GM19397 (cell line): ENCODE data around the gene GALNT17.
"Not testable (repeated sequence)": the region's sequence is repeated elsewhere in the genome, so short reads cannot be mapped to it uniquely, and the experiment has no call there.

Source experiments
- ATAC-seq: cut with Tn5 transposase; IDR thresholded peaks from one replicate; pipeline ENCODE4 v1.9.1; 2021; ENCODE audit warnings: mild to moderate bottlenecking, moderate library complexity; ENCODE audit not compliant: unreplicated experiment

The GALNT17 gene

DNA sequence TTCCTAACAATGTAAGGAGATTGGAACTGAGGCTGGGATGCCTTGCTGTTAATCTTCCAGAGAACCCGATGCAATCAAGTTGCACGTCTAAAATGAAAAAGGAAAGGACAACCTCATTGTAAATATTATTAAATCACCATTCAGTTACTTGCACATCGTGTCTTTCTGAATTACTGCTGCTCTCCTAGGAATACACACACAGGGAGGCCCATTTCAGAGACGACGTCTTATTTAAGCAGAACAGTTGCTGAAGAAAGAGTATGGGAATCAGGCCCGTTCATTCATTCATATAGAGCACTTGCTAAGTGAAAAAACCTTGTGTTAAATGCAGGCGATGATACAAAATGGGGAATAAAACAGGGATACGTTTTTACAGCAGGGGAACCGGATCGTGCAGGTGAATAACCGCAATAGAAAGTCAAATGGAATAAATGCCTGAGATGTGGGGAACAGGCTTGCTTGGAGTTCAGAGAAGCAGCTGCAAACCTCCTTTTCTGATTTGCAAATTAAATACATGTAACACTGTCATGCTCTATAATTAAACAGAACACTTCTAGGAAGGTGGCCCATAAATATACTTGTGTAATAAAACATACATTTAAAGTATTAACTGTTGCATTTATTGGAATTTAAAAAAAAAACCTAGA is 409.9 kb downstream of the GALNT17 start:
- ATAC-seq: no peak

DNA sequence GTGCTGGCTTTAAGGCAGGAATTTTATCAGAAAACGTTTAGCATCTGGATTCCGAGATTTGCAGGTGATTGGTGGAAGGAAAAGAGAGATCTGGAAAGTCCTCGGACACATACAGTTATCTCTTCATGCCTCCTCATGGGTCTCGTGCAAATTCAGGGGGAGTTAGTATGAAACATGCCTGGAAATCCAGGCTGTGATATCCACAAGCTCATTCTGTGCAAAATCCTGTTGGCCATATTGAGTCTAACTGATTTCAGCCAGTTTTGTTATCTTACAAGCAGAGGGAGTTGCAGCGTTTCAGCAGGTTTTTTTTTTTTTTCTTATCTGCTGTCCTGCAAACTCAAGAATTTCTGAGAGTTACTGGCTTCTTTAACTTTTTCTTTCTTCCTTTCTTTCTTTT is 411.5 kb downstream of the GALNT17 start:
- ATAC-seq: no peak

DNA sequence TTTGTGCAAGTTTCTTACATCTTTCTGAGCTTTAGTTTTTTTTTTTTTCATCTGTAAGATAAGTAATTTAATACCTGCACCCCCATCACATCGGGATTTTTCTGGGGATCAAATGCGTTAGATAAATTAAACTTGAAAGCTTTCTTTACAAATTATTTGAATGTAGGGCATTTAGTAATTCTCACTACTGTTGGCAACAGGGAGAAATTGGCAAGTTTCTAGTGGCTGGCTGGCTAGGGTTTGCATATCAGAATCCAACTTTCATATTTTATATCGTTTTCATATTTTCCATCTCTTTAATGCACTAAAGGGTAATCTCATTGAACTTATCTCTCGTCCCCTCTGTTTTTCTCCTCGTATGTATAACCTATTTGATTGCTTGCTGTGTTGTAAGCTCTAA is 412.9 kb downstream of the GALNT17 start:
- ATAC-seq: no peak

DNA sequence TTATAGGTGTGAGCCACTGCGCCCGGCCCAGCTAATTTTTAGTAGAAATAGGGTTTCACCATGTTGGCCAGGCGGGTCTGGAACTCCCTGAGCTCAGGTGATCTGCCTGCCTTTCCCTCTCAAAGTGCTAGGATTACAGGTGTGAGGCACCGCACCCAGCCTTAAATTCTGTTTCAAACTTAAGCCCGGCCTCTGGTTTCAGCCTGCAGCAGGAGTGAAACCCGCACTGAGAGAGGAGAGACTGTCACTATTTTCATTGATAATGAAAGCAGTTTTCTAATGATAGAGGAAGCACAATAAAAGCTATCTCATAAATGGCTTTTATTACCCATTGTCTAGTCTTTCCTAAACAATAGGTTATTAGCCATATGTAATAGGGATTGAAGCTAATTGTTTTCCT is 415.5 kb downstream of the GALNT17 start:
- ATAC-seq: no peak

DNA sequence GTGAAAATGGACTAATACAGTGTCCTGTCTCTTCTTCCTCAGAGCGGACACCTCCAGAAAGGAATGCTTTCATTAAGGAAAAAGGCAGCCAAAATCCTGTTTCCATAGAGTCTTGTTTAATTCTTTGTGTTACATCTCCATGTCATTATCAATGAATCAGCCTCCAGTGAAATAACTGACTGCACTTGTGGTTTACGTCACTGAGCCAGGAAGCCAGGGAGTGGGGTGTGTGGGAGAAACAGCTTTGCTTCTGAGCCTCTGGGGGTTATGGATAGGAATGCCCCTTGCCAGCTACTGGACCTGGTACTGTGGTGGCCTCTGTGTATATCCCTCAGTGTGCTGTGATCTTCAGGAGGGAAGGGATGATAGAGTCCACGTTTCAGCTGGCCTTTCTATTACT is 416.8 kb downstream of the GALNT17 start:
- no peak for ATAC-seq

DNA sequence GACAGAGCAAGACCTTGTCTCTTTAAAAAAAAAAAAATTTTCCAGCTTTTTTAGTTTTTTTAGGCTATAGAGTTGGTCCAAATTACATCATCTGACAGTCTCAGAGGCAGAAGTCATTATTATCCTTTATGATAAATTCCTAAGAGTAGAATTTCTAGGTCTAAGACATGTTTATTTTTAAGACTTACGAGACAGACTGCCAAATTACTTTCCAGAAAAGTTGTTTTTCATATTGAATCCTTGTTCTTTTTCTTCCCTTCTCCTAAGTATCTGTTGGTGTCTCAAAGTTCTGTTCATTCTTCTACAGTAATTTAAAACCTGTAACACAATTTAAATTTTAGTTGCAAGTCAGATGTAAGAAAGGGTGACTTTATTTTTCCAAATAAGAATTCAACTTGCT is 421.4 kb downstream of the GALNT17 start:
- ATAC-seq: no peak

DNA sequence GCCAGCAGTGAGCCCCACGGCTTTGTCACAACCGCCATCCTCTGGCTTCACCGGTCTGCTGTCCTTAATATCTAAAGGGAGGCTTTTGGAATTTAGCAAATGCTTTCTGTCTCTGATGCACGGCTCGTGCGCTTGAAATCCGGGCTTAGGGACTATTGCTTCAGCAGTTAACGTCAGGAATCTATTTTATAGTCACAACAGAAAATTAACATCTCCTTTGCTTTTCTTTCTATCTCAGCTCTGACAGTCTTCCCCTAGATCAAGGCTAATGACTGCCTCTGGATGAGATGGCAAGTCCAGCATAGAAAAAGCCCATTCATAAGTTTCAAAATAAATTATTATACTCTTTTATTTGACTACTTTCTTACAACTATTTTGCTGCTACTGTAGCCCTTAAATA is 423.8 kb downstream of the GALNT17 start:
- no peak for ATAC-seq

DNA sequence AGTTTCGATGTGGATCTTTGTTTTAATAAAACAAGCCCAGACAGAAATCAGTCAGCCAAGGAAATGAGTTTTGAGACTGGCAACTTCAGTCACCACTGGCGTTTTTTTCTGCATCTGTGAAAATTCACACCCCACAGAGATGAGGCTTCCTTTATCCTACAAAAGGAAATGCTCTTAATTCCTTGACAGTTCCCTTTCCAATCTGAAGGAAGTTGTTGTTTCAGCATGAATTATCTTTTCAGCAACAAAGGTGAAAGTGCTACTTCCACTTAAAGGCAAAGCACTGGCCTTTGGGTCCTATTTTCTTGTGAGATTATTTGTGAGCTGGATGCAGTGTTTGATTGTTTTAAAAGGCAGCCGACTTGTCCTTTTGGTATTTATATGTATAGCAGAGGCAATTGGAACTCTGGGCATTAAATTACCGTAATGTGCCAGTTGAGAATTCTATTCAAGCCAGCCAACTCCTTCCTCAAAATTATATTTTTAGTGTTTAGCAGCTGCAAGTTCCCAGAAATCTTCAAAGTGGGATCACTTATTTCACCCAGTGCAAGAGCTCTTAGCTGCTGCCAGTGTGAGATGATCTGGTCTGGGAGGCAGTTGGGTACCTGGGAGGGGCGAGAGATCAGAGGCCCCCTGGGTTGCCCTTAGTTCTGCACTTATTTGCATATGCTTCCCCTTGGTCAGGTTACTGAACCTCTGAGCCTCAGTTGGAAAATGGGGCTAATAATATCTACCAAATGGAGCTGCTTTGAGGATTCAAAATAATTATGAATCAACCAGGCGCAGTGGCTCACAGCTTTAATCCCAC is 427.1 kb downstream of the GALNT17 start:
- no peak for ATAC-seq

DNA sequence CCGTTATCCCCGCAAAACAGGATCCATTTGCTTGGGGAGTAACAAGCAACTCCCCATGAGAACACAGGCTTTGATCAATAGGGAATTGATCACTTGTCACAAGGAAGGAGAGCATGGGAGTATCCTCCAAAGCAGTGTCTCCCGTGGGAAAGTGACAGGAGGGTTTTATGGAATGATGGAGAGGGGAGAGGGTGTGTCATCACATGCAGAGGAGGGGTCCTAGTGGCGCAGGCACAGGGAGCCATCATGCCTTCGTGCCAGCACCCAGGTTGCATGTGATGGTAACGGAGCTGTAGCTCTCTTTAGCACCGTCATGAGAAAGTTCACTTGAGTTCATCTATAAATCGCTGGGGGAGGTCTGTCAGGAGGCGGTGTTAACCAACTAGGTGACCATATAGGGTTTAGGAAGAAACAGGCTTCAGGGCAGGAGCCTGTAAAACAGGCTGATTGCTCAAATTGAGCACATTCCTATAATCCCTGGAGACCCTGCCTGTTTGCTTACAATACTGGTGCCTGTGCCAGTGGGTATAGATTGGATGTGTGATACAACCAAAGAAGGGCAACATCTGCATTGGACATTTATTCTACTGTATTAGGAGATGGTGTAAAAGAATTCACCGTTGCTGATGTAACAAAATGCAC is 428.5 kb downstream of the GALNT17 start:
- ATAC-seq: no peak

DNA sequence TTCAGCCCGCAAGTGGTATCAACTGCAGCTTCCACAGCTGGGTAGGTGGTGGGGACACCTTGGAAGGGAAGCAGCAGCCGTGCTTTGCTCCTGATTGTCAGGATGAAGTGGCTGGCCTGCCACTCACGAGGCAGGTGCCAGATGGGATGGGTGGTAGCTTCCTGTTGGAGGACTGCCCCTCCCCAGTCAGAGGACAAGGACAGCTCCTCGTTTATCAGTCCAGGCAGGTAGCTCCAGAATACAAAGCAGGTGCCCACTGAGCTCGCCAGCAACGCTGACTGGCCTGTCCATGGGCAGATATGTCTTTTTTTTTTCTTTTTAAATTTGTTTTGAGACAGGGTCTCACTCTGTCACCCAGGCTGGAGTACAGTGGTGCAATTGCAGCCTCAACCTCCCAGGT is 431.3 kb downstream of the GALNT17 start:
- no peak for ATAC-seq

DNA sequence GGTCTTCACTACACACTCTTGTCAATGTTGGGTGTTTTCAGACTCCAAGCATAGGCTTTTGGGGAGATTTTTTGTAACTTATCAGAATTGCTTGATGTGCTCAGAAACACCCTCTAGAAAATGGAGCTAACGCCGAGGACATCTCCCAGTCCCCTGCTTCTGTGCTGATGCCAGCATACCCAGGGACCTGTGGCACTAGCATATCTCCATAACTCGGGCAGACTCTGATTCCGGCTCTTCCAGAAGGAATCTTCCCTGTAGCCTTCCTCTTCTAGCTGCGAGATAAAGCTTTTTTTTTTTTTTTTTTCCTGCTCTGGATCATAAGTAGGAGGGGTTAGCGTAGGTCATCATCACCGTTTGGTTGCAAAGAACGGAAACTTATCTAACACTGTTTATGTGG is 434.4 kb downstream of the GALNT17 start:
- ATAC-seq: no peak

DNA sequence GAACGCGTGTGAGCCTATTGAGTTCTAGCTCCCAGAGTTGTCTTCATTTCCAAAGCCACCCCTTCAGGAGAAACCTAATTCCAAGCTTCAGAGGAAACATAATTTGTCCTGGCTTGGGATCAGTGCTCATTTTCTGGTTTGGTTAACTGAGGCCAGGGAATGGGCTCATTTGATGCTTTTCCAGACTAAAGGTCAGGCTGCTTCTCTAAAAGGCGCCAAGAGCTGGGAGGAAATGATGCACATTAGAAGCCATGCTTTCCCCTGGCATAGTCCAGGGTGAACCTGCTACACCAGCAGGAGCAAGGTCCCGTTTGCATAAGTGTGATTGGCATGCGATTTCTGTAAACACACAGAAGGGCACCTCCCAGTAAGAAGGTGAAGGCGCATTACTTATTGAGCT is 435.0 kb downstream of the GALNT17 start:
- ATAC-seq: no peak

DNA sequence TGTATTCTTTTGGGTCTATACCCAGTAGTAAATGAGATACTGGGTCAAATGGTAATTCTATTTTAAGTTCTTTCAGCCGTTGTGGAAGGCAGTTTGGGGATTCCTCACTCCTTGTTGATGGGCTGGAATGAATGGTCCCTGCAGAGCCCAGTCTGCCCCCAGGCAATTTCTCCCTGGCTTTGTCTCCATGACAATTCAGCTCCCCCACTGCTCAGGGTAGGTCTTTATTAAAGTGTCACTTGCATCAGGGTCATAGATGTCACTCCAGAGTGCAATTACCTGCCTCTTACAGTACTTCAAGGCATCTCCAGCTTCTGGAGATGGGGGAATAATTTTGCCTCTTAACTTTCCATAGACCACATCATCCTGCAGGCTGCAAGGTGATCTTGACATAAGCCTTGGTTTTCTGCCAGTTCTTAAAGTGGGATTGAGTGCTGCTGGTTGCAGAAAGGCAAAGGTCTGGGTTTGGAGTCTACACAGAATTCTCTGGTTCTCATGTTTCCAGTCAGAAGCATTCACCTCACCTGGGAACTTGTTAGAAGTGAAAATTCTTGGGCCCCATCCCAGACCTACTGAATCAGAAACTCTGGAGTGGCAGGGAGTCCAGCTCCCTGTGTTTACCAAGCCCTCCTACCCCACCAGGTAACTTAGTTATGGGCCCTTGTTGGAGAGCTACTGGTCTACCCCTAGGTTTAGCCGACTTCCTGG is 442.4 kb downstream of the GALNT17 start:
- ATAC-seq: no peak

DNA sequence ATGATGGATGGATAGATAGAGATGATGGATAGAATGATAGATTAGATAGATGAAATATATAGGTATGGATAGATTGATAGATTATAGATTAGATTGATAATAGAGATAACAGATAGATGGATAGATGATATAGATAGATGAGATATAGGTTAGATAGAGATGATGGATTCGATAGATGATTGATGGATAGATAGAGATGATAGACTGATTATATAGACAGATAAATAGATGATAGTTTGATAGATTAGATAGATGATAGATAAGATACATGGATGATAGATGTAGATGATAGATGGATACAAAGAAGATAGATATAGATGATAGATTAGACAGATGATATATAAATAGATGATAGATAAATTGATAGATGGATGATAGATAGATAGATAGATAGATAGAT is 448.1 kb downstream of the GALNT17 start:
- ATAC-seq: no peak

DNA sequence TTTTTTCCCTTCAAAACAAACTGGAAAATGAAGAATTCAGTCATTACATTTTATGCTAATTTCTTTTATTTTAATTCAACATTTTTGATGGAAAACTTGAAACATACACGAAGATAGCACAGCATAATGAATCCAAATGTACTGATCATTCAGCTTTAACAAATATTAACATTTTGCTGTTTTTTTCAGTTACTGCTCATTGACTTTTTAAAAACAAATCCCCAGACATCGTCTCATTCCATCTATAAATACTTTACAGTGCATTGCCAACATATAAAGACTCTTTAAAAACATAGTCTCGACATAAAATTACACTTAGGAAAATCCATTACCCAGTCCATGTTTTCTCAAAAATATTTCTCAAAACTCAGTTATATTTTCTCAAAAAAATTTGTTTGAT is 452.3 kb downstream of the GALNT17 start:
- no peak for ATAC-seq

DNA sequence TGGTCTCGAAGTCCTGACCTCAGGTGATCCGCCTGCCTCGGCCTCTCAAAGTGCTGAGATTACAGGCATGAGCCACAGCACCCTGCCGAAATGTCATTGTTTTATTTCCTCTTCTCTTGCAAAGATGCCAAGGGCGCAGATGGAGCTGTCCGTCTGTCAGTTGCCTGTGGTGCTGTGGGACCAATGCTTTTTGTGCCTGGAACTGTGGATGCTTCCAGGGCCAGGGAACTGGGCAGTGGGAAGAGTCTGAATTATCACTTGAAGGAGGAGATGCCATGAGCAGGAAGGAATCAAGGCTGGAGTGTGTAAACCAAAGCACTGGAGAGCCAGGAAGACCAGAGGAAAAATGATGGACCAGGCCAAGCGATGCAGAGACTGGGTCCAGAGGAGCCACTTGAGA is 459.9 kb downstream of the GALNT17 start:
- ATAC-seq: no peak

DNA sequence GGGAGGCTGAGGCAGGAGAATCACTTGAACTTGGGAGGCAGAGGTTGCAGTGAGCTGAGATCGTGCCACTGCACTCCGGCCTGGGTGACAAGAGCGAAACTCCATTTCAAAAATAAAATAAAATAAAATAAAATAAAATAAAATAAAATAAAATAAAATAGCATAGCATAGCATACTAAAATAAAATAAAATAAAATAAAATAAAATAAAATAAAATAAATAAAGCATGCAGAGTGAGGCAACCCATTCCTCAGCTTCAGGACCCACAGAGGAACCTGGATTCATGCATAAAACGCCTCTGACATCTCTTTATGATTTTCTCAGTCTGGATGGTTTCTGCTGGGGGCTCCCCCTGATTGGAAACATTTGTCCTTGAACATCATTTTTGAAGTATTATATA is 460.4 kb downstream of the GALNT17 start:
- not testable (repeated sequence) for ATAC-seq

DNA sequence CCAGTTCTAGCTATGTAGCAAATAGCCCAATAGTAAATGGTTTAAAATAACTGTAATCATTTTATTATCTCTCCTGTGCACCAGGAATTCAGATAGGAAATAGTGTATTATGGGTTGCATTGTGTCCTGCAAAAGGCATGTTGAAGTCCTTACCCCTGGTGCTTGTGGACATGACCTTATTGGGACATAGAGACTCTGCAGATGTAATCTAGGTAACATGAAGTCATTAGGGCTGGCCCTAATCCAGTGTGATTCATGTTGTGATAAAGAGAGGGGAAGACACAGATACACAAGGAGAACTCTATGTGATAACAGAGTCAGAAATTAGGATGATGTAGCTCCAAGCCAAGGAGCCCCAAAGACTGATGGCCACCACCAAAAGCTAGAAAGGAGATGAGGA is 462.8 kb downstream of the GALNT17 start:
- ATAC-seq: no peak

DNA sequence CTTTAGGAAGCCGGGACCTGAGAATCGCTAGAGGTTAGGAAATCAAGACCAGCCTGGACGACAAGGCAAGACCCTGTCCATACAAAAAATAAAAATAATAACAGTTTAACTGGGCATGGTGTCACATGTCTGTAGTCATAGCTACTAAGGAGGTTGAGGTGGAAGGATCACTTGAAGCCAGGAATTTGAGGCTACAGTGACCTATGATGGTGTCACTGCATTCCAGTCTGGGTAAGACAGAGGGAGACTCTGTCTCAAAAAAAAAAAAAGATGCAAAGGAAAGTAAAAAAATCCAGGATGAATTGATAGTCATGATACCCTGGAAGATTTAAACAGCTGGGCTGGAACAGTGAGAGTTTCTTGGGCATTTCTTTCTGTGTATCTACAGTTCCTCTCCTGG is 463.2 kb downstream of the GALNT17 start:
- ATAC-seq: no peak

DNA sequence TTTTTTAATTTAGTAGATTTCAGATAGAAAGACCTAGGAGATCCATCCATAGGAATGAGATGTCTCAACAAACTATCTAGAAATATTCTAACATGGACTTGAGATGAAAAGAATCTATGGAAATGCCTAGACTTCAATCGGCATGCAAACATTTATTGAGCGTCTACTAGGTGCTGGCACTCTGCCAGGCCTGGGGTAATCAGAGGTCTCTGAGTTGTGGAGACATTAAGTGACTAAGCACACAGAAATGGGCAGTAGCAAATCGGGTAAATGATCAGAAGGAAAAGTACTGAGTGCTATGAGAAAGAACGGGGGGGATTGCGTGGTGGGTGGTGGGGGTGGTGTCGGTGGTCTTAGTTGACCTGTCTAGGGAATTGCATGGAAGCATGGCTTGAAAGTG is 466.6 kb downstream of the GALNT17 start:
- no peak for ATAC-seq

DNA sequence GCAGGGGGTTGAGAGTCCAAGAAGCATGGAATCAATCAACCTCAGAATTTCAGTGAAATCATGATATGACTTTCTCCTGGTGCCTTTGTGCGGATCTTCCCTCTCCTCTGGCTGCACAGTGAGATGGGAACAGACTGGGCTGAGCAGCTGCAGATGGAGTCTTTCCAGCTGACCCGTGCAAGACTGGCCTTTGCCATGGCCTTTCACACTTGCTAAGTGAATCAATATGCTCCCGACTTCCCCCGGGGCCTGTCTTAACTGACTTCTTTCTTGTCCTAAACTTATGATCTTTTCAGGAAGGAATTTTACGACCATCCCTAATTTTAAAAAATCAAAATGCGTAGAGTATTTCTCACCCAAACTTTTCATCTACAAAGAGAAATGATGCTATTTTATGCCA is 469.9 kb downstream of the GALNT17 start:
- no peak for ATAC-seq
